Measurements from ENCODE around the gene TTR. TPM values are rescaled to one million over a fixed set of nuclear protein-coding genes. Genes with fewer than 3 reads are reported as not detected.

Gene TTR
- total RNA-seq, 4 donors from 2014 or later: not detected

DNA sequence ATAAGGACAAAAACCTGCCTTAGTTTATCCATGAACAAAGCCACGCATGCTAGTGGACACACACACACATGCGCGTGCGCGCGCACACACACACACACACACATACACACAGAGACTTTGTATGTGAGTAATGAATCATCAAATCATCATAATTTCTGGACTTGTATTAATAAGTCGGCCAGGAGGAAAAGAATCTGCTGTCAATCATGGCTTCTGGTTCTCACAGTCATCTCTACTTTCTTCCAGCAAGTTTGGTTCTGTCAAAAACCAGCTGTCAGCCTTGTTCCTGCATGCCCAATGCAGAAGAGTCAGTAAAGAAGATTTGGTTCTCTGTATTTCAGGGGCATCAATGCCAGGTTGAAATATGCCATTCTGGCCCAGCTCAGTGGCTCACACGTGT lies 1.1 kb upstream of the TTR start:
- TF ChIP-seq, protein P1, sequence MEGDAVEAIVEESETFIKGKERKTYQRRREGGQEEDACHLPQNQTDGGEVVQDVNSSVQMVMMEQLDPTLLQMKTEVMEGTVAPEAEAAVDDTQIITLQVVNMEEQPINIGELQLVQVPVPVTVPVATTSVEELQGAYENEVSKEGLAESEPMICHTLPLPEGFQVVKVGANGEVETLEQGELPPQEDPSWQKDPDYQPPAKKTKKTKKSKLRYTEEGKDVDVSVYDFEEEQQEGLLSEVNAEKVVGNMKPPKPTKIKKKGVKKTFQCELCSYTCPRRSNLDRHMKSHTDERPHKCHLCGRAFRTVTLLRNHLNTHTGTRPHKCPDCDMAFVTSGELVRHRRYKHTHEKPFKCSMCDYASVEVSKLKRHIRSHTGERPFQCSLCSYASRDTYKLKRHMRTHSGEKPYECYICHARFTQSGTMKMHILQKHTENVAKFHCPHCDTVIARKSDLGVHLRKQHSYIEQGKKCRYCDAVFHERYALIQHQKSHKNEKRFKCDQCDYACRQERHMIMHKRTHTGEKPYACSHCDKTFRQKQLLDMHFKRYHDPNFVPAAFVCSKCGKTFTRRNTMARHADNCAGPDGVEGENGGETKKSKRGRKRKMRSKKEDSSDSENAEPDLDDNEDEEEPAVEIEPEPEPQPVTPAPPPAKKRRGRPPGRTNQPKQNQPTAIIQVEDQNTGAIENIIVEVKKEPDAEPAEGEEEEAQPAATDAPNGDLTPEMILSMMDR (IDR thresholded peaks at IDR 0.05; ENCODE audit: low read depth): no peak

DNA sequence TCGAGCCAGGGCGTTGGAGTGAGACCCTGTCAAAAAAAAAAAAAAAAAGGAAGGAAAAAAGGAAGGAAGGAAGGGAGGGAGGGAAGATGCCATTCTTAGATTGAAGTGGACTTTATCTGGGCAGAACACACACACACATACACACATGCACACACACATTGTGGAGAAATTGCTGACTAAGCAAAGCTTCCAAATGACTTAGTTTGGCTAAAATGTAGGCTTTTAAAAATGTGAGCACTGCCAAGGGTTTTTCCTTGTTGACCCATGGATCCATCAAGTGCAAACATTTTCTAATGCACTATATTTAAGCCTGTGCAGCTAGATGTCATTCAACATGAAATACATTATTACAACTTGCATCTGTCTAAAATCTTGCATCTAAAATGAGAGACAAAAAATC lies 564 bp upstream of the TTR start:
- TF ChIP-seq, protein P1 (IDR thresholded peaks at IDR 0.05; ENCODE audit: low read depth): no peak

DNA sequence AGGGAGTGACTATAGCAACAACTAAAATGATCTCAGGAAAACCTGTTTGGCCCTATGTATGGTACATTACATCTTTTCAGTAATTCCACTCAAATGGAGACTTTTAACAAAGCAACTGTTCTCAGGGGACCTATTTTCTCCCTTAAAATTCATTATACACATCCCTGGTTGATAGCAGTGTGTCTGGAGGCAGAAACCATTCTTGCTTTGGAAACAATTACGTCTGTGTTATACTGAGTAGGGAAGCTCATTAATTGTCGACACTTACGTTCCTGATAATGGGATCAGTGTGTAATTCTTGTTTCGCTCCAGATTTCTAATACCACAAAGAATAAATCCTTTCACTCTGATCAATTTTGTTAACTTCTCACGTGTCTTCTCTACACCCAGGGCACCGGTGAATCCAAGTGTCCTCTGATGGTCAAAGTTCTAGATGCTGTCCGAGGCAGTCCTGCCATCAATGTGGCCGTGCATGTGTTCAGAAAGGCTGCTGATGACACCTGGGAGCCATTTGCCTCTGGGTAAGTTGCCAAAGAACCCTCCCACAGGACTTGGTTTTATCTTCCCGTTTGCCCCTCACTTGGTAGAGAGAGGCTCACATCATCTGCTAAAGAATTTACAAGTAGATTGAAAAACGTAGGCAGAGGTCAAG lies 955 bp downstream of the TTR start:
- TF ChIP-seq, protein P1 (IDR thresholded peaks at IDR 0.05; ENCODE audit: low read depth): no peak

DNA sequence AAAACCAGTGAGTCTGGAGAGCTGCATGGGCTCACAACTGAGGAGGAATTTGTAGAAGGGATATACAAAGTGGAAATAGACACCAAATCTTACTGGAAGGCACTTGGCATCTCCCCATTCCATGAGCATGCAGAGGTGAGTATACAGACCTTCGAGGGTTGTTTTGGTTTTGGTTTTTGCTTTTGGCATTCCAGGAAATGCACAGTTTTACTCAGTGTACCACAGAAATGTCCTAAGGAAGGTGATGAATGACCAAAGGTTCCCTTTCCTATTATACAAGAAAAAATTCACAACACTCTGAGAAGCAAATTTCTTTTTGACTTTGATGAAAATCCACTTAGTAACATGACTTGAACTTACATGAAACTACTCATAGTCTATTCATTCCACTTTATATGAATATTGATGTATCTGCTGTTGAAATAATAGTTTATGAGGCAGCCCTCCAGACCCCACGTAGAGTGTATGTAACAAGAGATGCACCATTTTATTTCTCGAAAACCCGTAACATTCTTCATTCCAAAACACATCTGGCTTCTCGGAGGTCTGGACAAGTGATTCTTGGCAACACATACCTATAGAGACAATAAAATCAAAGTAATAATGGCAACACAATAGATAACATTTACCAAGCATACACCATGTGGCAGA lies 3.6 kb downstream of the TTR start:
- TF ChIP-seq, protein P1 (IDR thresholded peaks at IDR 0.05; ENCODE audit: low read depth): no peak

DNA sequence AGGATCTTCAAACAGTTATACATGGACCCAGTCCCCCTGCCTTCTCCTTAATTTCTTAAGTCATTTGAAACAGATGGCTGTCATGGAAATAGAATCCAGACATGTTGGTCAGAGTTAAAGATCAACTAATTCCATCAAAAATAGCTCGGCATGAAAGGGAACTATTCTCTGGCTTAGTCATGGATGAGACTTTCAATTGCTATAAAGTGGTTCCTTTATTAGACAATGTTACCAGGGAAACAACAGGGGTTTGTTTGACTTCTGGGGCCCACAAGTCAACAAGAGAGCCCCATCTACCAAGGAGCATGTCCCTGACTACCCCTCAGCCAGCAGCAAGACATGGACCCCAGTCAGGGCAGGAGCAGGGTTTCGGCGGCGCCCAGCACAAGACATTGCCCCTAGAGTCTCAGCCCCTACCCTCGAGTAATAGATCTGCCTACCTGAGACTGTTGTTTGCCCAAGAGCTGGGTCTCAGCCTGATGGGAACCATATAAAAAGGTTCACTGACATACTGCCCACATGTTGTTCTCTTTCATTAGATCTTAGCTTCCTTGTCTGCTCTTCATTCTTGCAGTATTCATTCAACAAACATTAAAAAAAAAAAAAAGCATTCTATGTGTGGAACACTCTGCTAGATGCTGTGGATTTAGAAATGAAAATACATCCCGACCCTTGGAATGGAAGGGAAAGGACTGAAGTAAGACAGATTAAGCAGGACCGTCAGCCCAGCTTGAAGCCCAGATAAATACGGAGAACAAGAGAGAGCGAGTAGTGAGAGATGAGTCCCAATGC lies 4.6 kb downstream of the TTR start:
- TF ChIP-seq, protein P1 (IDR thresholded peaks at IDR 0.05; ENCODE audit: low read depth): no peak

DNA sequence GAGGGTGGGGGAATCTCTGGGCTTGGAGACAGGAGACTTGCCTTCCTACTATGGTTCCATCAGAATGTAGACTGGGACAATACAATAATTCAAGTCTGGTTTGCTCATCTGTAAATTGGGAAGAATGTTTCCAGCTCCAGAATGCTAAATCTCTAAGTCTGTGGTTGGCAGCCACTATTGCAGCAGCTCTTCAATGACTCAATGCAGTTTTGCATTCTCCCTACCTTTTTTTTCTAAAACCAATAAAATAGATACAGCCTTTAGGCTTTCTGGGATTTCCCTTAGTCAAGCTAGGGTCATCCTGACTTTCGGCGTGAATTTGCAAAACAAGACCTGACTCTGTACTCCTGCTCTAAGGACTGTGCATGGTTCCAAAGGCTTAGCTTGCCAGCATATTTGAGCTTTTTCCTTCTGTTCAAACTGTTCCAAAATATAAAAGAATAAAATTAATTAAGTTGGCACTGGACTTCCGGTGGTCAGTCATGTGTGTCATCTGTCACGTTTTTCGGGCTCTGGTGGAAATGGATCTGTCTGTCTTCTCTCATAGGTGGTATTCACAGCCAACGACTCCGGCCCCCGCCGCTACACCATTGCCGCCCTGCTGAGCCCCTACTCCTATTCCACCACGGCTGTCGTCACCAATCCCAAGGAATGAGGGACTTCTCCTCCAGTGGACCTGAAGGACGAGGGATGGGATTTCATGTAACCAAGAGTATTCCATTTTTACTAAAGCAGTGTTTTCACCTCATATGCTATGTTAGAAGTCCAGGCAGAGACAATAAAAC lies 6.5 kb downstream of the TTR start:
- TF ChIP-seq, protein P1 (IDR thresholded peaks at IDR 0.05; ENCODE audit: low read depth): no peak

Measured in subcutaneous adipose tissue (tissue), 4 donors.